Measurements from ENCODE around the gene SMARCA2.

- TF ChIP-seq CTCF (IDR thresholded peaks at IDR 0.05) (no peak), POLR2AphosphoS5 (IDR thresholded peaks at IDR 0.05) (no peak), POLR2A (IDR thresholded peaks at IDR 0.05) (no peak), EP300 (IDR thresholded peaks at IDR 0.05) (no peak)
These were observed 24.4 kb downstream of the SMARCA2 start for GRCh38 chr9:2039294-2040180.
